ENCODE results near the gene LAMB1. TPM values are rescaled to one million over a fixed set of nuclear protein-coding genes. Genes with fewer than 3 reads are reported as not detected.

LAMB1 gene
- total RNA-seq, 1 donor from 2014 or later = 220 TPM

- TF ChIP-seq CTCF (conservative IDR thresholded peaks at IDR 0.05; ENCODE audit: low read depth, low read length) = no peak
- DNase-seq (ENCODE audit: low read depth) = no peak
- H3K4me3 ChIP-seq (ENCODE audit: low read depth, low read length) = no peak overlapping the region
Observed at GRCh38 chr7:107967420-107967819, 35.5 kb downstream of the LAMB1 start.

- no peak overlapping the region for H3K4me3 ChIP-seq (ENCODE audit: low read depth, low read length)
- TF ChIP-seq CTCF (conservative IDR thresholded peaks at IDR 0.05; ENCODE audit: low read depth, low read length) = no peak
- peak; percentile 33 for DNase-seq (ENCODE audit: low read depth)
Observed at GRCh38 chr7:107966711-107967110, 36.2 kb downstream of the LAMB1 start.

- H3K4me3 ChIP-seq (ENCODE audit: low read depth, low read length) = no peak overlapping the region
- DNase-seq (ENCODE audit: low read depth) = no peak
- no peak for TF ChIP-seq CTCF (conservative IDR thresholded peaks at IDR 0.05; ENCODE audit: low read depth, low read length)
Observed at GRCh38 chr7:107964510-107964909, 38.5 kb downstream of the LAMB1 start.

GRCh38 chr7:107962817-107963216 lies 40.1 kb downstream of the LAMB1 start:
- no peak for DNase-seq (ENCODE audit: low read depth)
- no peak for TF ChIP-seq CTCF (conservative IDR thresholded peaks at IDR 0.05; ENCODE audit: low read depth, low read length)
- H3K4me3 ChIP-seq (ENCODE audit: low read depth, low read length) = no peak overlapping the region

GRCh38 chr7:107961405-107961804 lies 41.6 kb downstream of the LAMB1 start:
- H3K4me3 ChIP-seq (ENCODE audit: low read depth, low read length) = no peak overlapping the region
- no peak for DNase-seq (ENCODE audit: low read depth)
- TF ChIP-seq CTCF (conservative IDR thresholded peaks at IDR 0.05; ENCODE audit: low read depth, low read length) = no peak

- no peak overlapping the region for H3K4me3 ChIP-seq (ENCODE audit: low read depth, low read length)
- no peak for TF ChIP-seq CTCF (conservative IDR thresholded peaks at IDR 0.05; ENCODE audit: low read depth, low read length)
- no peak for DNase-seq (ENCODE audit: low read depth)
Observed at GRCh38 chr7:107960272-107960671, 42.7 kb downstream of the LAMB1 start.

- no peak for TF ChIP-seq CTCF (conservative IDR thresholded peaks at IDR 0.05; ENCODE audit: low read depth, low read length)
Observed at GRCh38 chr7:107959527-107959898, 43.4 kb downstream of the LAMB1 start.

More at GRCh38 chr7:107959527-107959898, 43.4 kb downstream of the LAMB1 start:
- no peak overlapping the region for H3K4me3 ChIP-seq (ENCODE audit: low read depth, low read length)
- no peak for DNase-seq (ENCODE audit: low read depth)

Measured in epithelial cell of proximal tubule (primary cell).